Measurements from ENCODE around the gene DPP4. TPM values are rescaled to one million over a fixed set of nuclear protein-coding genes. Genes with fewer than 3 reads are reported as not detected.

The DPP4 gene
- total RNA-seq, 1 donor from 2014 or later = not detected

- TF ChIP-seq CTCF (IDR thresholded peaks at IDR 0.05) = no peak
- Mint-ChIP-seq H3K36me3 (ENCODE audit: unreplicated experiment) (no peaks in the 10 kb centered on the region), H3K9me3 (ENCODE audit: unreplicated experiment) (no peaks in the 10 kb centered on the region)
Measured at GRCh38 chr2:162016080-162016479, 57.9 kb downstream of the DPP4 start.

GRCh38 chr2:162014751-162015150, 59.3 kb downstream of the DPP4 start:
- H3K4me3 Mint-ChIP-seq (ENCODE audit: unreplicated experiment) = no peak overlapping the region

More at GRCh38 chr2:162016080-162016479, 57.9 kb downstream of the DPP4 start:
- DNase-seq (ENCODE audit: extremely low spot score, unreplicated experiment) = no peak
- no peak overlapping the region for H3K4me3 Mint-ChIP-seq (ENCODE audit: unreplicated experiment)
- H3K4me1 Mint-ChIP-seq (ENCODE audit: unreplicated experiment) = no peaks in the 10 kb centered on the region
- H3K27ac Mint-ChIP-seq (ENCODE audit: unreplicated experiment) = no peak overlapping the region
- H3K27me3 Mint-ChIP-seq (ENCODE audit: unreplicated experiment) = peaks cover 71% of the 10 kb centered on the region

GRCh38 chr2:162013514-162014475, 60.2 kb downstream of the DPP4 start:
- peaks cover 74% of the 10 kb centered on the region for H3K27me3 Mint-ChIP-seq (ENCODE audit: unreplicated experiment)

More at GRCh38 chr2:162014751-162015150, 59.3 kb downstream of the DPP4 start:
- H3K27me3 Mint-ChIP-seq (ENCODE audit: unreplicated experiment) = peaks cover 72% of the 10 kb centered on the region
- H3K27ac Mint-ChIP-seq (ENCODE audit: unreplicated experiment) = no peak overlapping the region
- DNase-seq (ENCODE audit: extremely low spot score, unreplicated experiment) = no peak
- H3K36me3 Mint-ChIP-seq (ENCODE audit: unreplicated experiment) = no peaks in the 10 kb centered on the region
- no peaks in the 10 kb centered on the region for H3K4me1 Mint-ChIP-seq (ENCODE audit: unreplicated experiment)
- H3K9me3 Mint-ChIP-seq (ENCODE audit: unreplicated experiment) = no peaks in the 10 kb centered on the region
- no peak for TF ChIP-seq CTCF (IDR thresholded peaks at IDR 0.05)

GRCh38 chr2:162012565-162013058, 61.4 kb downstream of the DPP4 start:
- Mint-ChIP-seq H3K36me3 (ENCODE audit: unreplicated experiment) (no peaks in the 10 kb centered on the region), H3K4me3 (ENCODE audit: unreplicated experiment) (no peak overlapping the region), H3K27ac (ENCODE audit: unreplicated experiment) (no peak overlapping the region), H3K9me3 (ENCODE audit: unreplicated experiment) (no peaks in the 10 kb centered on the region), H3K27me3 (ENCODE audit: unreplicated experiment) (peaks cover 65% of the 10 kb centered on the region), H3K4me1 (ENCODE audit: unreplicated experiment) (no peaks in the 10 kb centered on the region)
- no peak for TF ChIP-seq CTCF (IDR thresholded peaks at IDR 0.05)
- no peak for DNase-seq (ENCODE audit: extremely low spot score, unreplicated experiment)

More at GRCh38 chr2:162013514-162014475, 60.2 kb downstream of the DPP4 start:
- Mint-ChIP-seq H3K4me1 (ENCODE audit: unreplicated experiment) (no peaks in the 10 kb centered on the region), H3K27ac (ENCODE audit: unreplicated experiment) (no peak overlapping the region), H3K36me3 (ENCODE audit: unreplicated experiment) (no peaks in the 10 kb centered on the region), H3K4me3 (ENCODE audit: unreplicated experiment) (no peak overlapping the region), H3K9me3 (ENCODE audit: unreplicated experiment) (no peaks in the 10 kb centered on the region)
- TF ChIP-seq CTCF (IDR thresholded peaks at IDR 0.05) = no peak
- no peak for DNase-seq (ENCODE audit: extremely low spot score, unreplicated experiment)
